Heart right ventricle (tissue), 16 donors: Measurements from ENCODE around the gene CDT1. TPM values are rescaled to one million over a fixed set of nuclear protein-coding genes. Genes with fewer than 3 reads are reported as not detected.

Experiments
- ATAC-seq, 8 donors: fragments of 200-7000 bp; cut with Tn5 transposase; one replicate each; pipeline ENCODE4 v1.9.1; 2020; ENCODE audit warnings: mild to moderate bottlenecking in 8 of 8, moderate library complexity in 8 of 8, moderate number of reproducible peaks in 1 of 8
- DNase-seq, 2 donors: peaks; one replicate each; pipeline ENCODE4 v3.0.0-alpha.2; 2020
- H3K27ac ChIP-seq, 10 donors: fragments of 200-600 bp; sonication (generic) in 2 of 10; one replicate each; pipeline versions ENCODE4 v1.5.0 to v1.8.0; 2020 to 2022; ENCODE audit warnings: mild to moderate bottlenecking in 3 of 10
- H3K27me3 ChIP-seq, 7 donors: fragments of 200-600 bp; one replicate each; pipeline ENCODE4 v1.8.0; 2021 to 2022; ENCODE audit warnings: mild to moderate bottlenecking in 2 of 7
- H3K36me3 ChIP-seq, 9 donors: fragments of 200-600 bp; sonication (generic) in 1 of 9; one replicate each; pipeline versions ENCODE4 v1.5.0 to v1.8.0; 2020 to 2022; ENCODE audit warnings: mild to moderate bottlenecking in 2 of 9
- H3K4me1 ChIP-seq, 9 donors: fragments of 200-600 bp; sonication (generic) in 1 of 9; one replicate each; pipeline versions ENCODE4 v1.5.0 to v1.8.0; 2020 to 2022; ENCODE audit warnings: mild to moderate bottlenecking in 4 of 9
- H3K4me3 ChIP-seq, 10 donors: fragments of 200-600 bp; sonication (generic) in 2 of 10; one replicate each; pipeline versions ENCODE4 v1.5.0 to v1.8.0; 2020 to 2022; ENCODE audit warnings: mild to moderate bottlenecking in 7 of 10, moderate library complexity in 2 of 10
- H3K9me3 ChIP-seq, 11 donors: fragments of 200-600 bp in 10 of 11; sonication (generic) in 2 of 11; one replicate each; pipeline versions ENCODE4 v1.5.0 to v1.8.0; 2013 to 2022; ENCODE audit warnings: mild to moderate bottlenecking in 2 of 11, control low read depth in 1 of 11, moderate library complexity in 1 of 11
- WGBS, 2 donors: extraction: QIAGEN DNeasy Blood & Tissue Kit; methylation state at CpG; one replicate each; pipeline ENCODE4 v1.1.7; 2013; ENCODE audit warnings: inconsistent platforms in 1 of 2; 5-methylcytosine and 5-hydroxymethylcytosine counted together
- intact Hi-C, 10 donors: fragments of 100-400 bp; cut with DNase I; formaldehyde crosslinking; loops; one replicate each; pipeline versions ENCODE4 v1.11.1 to v1.14.2; 2022
- polyA plus RNA-seq, 2 donors: library from polyadenylated mRNA; stranded (reverse); fragments of 200-250 nt; gene quantifications; one replicate each; pipeline ENCODE4 v1.2.3, GENCODE V29; 2013
- total RNA-seq, 10 donors: library from RNA; stranded (reverse); fragmentation: NEBNext Ultra II Directional in 3 of 10; extraction: Animal tissue kit (Norgen Biotek cat#: 25700) in 3 of 10; gene quantifications; one replicate each; pipeline versions ENCODE4 v1.2.1 to v1.2.4, GENCODE V29; 2021 to 2023
- TF ChIP-seq, protein P1 (sequence below), 9 donors: fragments of 200-600 bp; sonication (generic) in 2 of 9; IDR thresholded peaks; one replicate each; pipeline versions ENCODE4 v1.5.0 to v1.8.0; 2021 to 2022; ENCODE audit warnings: antibody characterized with exemption in 9 of 9, mild to moderate bottlenecking in 5 of 9, moderate library complexity in 1 of 9
- donor health status: Arrhythmogenic right ventricular cardiomyopathy.
- donor health status: ischemic (EF 13 %, LVEDD 7.1; RV severe dilation, severe dysfunction).
- donor health status: healthy with polysubstance abuse.
- donor health status: DM: no; HTN: yes; CAD: no.
- donor health status: DM: no; HTN: no; CAD: no.
- donor health status: ischemic (EF 25% LVEDD 6.9; RV normal size, moderate dysfunction).
- donor health status: ischemic (EF 25% LVEDD 5.7; RV mildly dilated, moderate dysfunction).
- donor health status: healthy.
- donor health status: DM: yes; HTN: yes; CAD: no.
- donor health status: Ischemic cardiomyopathy.
- donor health status: ischemic (EF 35%, LVEDD 5.7; RV mildly dilated, moderate dysfunction).
- donor health status: nonischemic (EF 11% LVEDD 7.7; RV severe dilation, severe dysfunction).
- donor health status: DM: yes; HTN: yes; CAD: no.
- donor health status: PGD.
- donor health status: ischemic (EF 29% LVEDD 5.4; RV normal size, mild dysfunction).
- donor health status: nonischemic (EF 23%, LVEDD 6.1; RV moderate dilation, normal function).

The CDT1 gene
- total and polyA plus RNA-seq, 12 donors = 0.15 to 2.6 (median 0.35) TPM

DNA sequence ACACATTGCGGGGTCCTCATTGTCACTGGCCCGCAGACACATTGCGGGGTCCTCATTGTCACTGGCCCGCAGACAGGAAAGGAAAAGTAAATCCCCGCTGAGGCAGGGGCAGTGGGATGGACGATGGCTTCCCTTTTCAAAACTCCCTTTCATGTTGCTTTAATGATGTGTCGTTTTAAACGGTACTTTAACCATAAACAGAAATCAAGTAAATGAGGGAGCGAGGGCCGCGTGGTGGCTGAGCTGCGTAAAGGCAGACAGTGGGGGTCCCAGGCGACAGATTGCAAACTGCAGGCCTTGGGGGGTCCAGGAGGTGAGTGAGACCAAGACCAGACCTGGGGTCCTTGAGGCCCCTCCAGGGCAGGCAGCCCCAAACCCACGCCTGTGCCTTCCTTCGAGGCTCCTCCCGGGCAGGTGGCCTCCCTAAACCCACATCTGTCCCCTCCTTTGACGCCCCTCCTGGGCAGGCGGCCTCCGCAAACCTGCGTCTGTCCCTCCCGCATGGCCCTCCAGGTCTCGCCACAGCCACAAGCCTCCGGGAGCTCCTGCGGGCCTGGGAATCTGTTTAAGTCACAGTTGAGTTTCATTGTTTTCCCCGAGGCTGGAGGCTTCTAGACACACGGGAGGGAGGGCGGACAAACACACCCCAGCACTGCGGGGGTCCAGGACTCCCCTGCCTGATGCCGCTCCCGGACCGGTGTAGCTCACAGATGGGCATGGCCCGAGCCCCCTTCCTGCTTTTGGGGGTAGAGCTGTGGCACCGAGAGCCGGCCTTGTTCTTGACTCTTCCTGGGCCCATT is 25.9 kb upstream of the CDT1 start:
- TF ChIP-seq, protein P1, sequence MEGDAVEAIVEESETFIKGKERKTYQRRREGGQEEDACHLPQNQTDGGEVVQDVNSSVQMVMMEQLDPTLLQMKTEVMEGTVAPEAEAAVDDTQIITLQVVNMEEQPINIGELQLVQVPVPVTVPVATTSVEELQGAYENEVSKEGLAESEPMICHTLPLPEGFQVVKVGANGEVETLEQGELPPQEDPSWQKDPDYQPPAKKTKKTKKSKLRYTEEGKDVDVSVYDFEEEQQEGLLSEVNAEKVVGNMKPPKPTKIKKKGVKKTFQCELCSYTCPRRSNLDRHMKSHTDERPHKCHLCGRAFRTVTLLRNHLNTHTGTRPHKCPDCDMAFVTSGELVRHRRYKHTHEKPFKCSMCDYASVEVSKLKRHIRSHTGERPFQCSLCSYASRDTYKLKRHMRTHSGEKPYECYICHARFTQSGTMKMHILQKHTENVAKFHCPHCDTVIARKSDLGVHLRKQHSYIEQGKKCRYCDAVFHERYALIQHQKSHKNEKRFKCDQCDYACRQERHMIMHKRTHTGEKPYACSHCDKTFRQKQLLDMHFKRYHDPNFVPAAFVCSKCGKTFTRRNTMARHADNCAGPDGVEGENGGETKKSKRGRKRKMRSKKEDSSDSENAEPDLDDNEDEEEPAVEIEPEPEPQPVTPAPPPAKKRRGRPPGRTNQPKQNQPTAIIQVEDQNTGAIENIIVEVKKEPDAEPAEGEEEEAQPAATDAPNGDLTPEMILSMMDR (IDR thresholded peaks at IDR 0.05) = no peak
- Histone ChIP-seq H3K36me3 (peaks cover 0 to 6% (median 0%) of the 10 kb centered on the region in 9 donors), H3K4me1 (peaks cover 19 to 77% (median 58%) of the 10 kb centered on the region in 9 donors), H3K4me3 (no peak overlapping the region), H3K9me3 (no peaks in the 10 kb centered on the region), H3K27me3 (peaks cover 0 to 5% (median 0%) of the 10 kb centered on the region in 7 donors), H3K27ac (no peak overlapping the region)
- DNase-seq (no peak), ATAC-seq (no peak)
- WGBS, 2 donors = 90 to 91% methylated on average over 34 of the region's 34 CpGs
- intact Hi-C loops = no loop called here

DNA sequence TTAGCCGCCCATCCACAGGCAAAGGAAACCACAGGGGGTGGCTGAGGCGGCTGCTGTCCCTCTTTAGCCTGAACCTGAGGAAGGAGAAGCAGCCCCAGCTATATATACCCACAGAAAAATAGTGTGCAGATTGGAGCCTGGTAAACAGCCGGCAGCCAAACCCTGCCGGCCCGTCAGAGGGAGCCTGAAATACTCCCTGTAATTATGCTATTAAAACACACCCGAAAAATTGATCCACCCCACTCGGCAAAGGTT is 25.4 kb upstream of the CDT1 start:
- 94 to 96% methylated on average over 7 of the region's 7 CpGs for WGBS, 2 donors
- TF ChIP-seq, protein P1 (IDR thresholded peaks at IDR 0.05) = no peak
- Histone ChIP-seq H3K4me1 (peaks cover 19 to 77% (median 58%) of the 10 kb centered on the region in 9 donors), H3K27me3 (peaks cover 0 to 5% (median 0%) of the 10 kb centered on the region in 7 donors), H3K36me3 (peaks cover 0 to 6% (median 0%) of the 10 kb centered on the region in 9 donors), H3K27ac (no peak overlapping the region), H3K9me3 (no peaks in the 10 kb centered on the region), H3K4me3 (no peak overlapping the region)
- no peak for DNase-seq
- ATAC-seq = no peak
- intact Hi-C loops = no loop called here

DNA sequence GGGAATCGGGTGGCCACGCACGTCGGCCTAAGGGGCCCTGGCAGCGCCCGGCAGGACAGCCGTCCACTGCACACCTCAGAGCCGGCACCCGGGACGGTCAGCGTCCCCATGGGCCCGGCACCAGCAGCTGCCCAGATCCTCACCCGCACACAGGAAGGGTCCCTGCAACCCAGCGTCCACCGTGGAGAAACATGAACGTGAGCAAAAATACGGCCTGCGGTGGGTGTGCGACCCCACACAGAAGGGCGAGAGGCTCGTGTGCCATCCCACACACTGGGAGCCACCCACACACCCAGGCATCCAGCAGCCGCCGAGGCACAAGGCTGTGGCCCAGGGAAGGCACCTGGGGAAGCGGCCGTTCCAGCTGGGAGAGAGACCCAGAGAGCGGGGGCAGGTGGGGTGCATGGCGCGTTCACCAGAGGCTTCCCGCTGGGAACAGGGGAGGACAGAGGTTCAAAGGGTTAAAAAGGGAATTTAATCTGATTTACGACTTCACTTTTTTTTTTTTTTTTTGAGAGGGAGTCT is 25.0 kb upstream of the CDT1 start:
- no peaks in the 10 kb centered on the region for H3K9me3 ChIP-seq
- peaks cover 0 to 6% (median 0%) of the 10 kb centered on the region in 9 donors for H3K36me3 ChIP-seq
- no peak for DNase-seq
- peaks cover 19 to 77% (median 58%) of the 10 kb centered on the region in 9 donors for H3K4me1 ChIP-seq
- TF ChIP-seq, protein P1 (IDR thresholded peaks at IDR 0.05) = no peak
- intact Hi-C loops = no loop called here
- no peak overlapping the region for H3K4me3 ChIP-seq
- peaks cover 0 to 5% (median 0%) of the 10 kb centered on the region in 7 donors for H3K27me3 ChIP-seq
- WGBS, 2 donors = 88 to 89% methylated on average over 30 of the region's 30 CpGs
- no peak for ATAC-seq
- no peak overlapping the region for H3K27ac ChIP-seq

DNA sequence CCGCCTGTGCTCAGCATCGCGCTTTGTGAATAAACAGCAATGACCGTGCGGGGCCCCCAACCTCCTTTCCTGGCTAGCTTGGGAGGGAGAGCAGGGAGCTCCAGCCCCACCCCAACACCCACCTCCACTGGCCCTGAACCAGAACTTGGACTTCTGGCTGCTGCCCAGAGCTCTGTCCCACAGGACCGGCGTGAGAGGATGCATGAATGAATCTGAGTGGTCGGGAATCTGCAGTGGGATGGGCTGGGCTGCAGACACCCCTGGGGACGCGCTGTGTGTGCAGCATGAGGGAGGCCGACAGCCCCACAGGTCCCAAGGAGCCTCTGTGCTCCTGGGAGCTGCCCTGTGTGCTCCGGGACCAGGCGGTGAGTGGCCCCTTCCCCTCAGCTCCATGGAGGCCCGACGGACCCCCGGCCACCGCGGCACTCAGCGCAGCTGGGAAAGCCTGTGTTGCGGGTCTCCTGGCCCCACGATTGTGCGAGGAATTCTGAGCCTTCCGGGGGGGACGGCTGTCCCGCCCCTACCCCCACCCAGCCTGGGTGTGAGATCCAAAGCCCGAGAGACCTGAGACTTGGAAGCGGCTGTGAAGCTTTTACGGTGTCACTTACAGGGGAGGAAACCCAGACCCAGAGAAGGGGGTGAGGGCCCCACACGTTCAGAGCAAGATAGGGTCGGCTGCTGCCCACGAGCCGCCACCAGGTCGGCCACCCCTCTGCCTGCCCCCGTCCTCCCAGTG is 24.0 kb upstream of the CDT1 start:
- Histone ChIP-seq H3K4me1 (peaks cover 12 to 72% (median 54%) of the 10 kb centered on the region in 9 donors), H3K9me3 (no peaks in the 10 kb centered on the region), H3K4me3 (peak overlapping the region in 2 of 10 donors; percentile 18 to 22), H3K27ac (peak overlapping the region in 1 of 10 donors; percentile 65), H3K27me3 (peaks cover 0 to 5% (median 0%) of the 10 kb centered on the region in 7 donors), H3K36me3 (peaks cover 0 to 6% (median 0%) of the 10 kb centered on the region in 9 donors)
- intact Hi-C loops = loop anchor here in 1 of 10 donors (5.0 kb wide), 1 partner anchor 37 kb away; no protein-coding TSS in a partner anchor
- peak; percentile 14 to 61 (median 43) for ATAC-seq
- peak; percentile 72 to 77 for DNase-seq
- TF ChIP-seq, protein P1 (IDR thresholded peaks at IDR 0.05) = no peak
- WGBS, 2 donors = 38 to 46% methylated on average over 34 of the region's 34 CpGs
